ENCODE measurements around the gene SLC15A4.

- TF ChIP-seq CTCF (IDR thresholded peaks at IDR 0.05; ENCODE audit: insufficient read depth, low read length) (no peak), REST (IDR thresholded peaks at IDR 0.05; ENCODE audit: insufficient replicate concordance, low read depth) (no peak), SPI1 (IDR thresholded peaks at IDR 0.05; ENCODE audit: borderline replicate concordance, low read depth) (no peak), POLR2AphosphoS5 (IDR thresholded peaks at IDR 0.05; ENCODE audit: low read depth) (no peak)
Observed at GRCh38 chr12:128827724-128828123, 4.0 kb upstream of the SLC15A4 start.
